Measurements from ENCODE around the gene TNNI3K. TPM values are rescaled to one million over a fixed set of nuclear protein-coding genes. Genes with fewer than 3 reads are reported as not detected.

Gene TNNI3K
- polyA plus RNA-seq, 1 donor: 1.1 TPM

GRCh38 chr1:74343216-74343615, 108.0 kb downstream of the TNNI3K start:
- no CpG with 5 or more reads among the region's 1 CpG for WGBS (ENCODE audit: insufficient coverage, low lambda C conversion rate)

GRCh38 chr1:74344387-74344786, 109.2 kb downstream of the TNNI3K start:
- H3K9me3 ChIP-seq (ENCODE audit: control insufficient read depth, low read depth, low read length): no peaks in the 10 kb centered on the region
- WGBS (ENCODE audit: insufficient coverage, low lambda C conversion rate): no CpG with 5 or more reads among the region's 1 CpG
- H3K4me1 ChIP-seq (ENCODE audit: control insufficient read depth, insufficient read depth, low read length): no peaks in the 10 kb centered on the region
- no peak for DNase-seq
- no peaks in the 10 kb centered on the region for H3K36me3 ChIP-seq (ENCODE audit: control insufficient read depth, insufficient read depth, low read length)
- H3K27ac ChIP-seq (ENCODE audit: low read length): no peak overlapping the region
- no peak overlapping the region for H3K4me3 ChIP-seq (ENCODE audit: low read length)
- H3K27me3 ChIP-seq (ENCODE audit: control insufficient read depth, insufficient read depth, low read length): no peaks in the 10 kb centered on the region

More at GRCh38 chr1:74343216-74343615, 108.0 kb downstream of the TNNI3K start:
- Histone ChIP-seq H3K4me3 (ENCODE audit: low read length) (no peak overlapping the region), H3K4me1 (ENCODE audit: control insufficient read depth, insufficient read depth, low read length) (no peaks in the 10 kb centered on the region), H3K9me3 (ENCODE audit: control insufficient read depth, low read depth, low read length) (no peaks in the 10 kb centered on the region), H3K36me3 (ENCODE audit: control insufficient read depth, insufficient read depth, low read length) (no peaks in the 10 kb centered on the region), H3K27me3 (ENCODE audit: control insufficient read depth, insufficient read depth, low read length) (no peaks in the 10 kb centered on the region), H3K27ac (ENCODE audit: low read length) (no peak overlapping the region)
- DNase-seq: peak; percentile 45 to 55

DNA sequence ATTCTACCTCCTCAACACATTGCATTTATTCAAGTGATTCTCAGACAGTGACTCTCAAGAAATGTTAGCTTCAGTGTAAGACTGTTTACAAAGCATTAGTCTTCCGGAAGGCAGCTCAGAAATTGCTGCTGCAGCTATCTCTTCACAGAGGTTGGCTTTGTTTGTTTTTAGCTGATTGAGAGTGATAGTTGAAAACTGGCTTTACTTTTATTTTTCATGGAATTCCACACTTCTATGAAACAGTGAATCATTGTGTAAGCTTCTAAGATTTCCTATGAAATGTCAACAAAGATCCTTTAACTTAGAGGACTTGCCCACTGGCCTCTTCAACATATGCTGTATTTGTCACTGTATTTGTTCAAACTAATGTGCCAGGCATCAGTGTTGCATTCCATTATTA, 121.3 kb downstream of the TNNI3K start:
- H3K36me3 ChIP-seq (ENCODE audit: control insufficient read depth, insufficient read depth, low read length): no peaks in the 10 kb centered on the region
- no peaks in the 10 kb centered on the region for H3K9me3 ChIP-seq (ENCODE audit: control insufficient read depth, low read depth, low read length)
- no peaks in the 10 kb centered on the region for H3K4me1 ChIP-seq (ENCODE audit: control insufficient read depth, insufficient read depth, low read length)
- DNase-seq: no peak
- H3K27me3 ChIP-seq (ENCODE audit: control insufficient read depth, insufficient read depth, low read length): no peaks in the 10 kb centered on the region
- H3K4me3 ChIP-seq (ENCODE audit: low read length): no peak overlapping the region
- no CpG with 5 or more reads among the region's 1 CpG for WGBS (ENCODE audit: insufficient coverage, low lambda C conversion rate)
- no peak overlapping the region for H3K27ac ChIP-seq (ENCODE audit: low read length)

- H3K4me1 ChIP-seq (ENCODE audit: control insufficient read depth, insufficient read depth, low read length): no peaks in the 10 kb centered on the region
- DNase-seq: no peak
- H3K27me3 ChIP-seq (ENCODE audit: control insufficient read depth, insufficient read depth, low read length): no peaks in the 10 kb centered on the region
- no peak overlapping the region for H3K4me3 ChIP-seq (ENCODE audit: low read length)
- H3K36me3 ChIP-seq (ENCODE audit: control insufficient read depth, insufficient read depth, low read length): no peaks in the 10 kb centered on the region
- no CpG with 5 or more reads among the region's 3 CpGs for WGBS (ENCODE audit: insufficient coverage, low lambda C conversion rate)
- H3K9me3 ChIP-seq (ENCODE audit: control insufficient read depth, low read depth, low read length): no peaks in the 10 kb centered on the region
- H3K27ac ChIP-seq (ENCODE audit: low read length): no peak overlapping the region
Observed at GRCh38 chr1:74357150-74357549, 122.0 kb downstream of the TNNI3K start.

DNA sequence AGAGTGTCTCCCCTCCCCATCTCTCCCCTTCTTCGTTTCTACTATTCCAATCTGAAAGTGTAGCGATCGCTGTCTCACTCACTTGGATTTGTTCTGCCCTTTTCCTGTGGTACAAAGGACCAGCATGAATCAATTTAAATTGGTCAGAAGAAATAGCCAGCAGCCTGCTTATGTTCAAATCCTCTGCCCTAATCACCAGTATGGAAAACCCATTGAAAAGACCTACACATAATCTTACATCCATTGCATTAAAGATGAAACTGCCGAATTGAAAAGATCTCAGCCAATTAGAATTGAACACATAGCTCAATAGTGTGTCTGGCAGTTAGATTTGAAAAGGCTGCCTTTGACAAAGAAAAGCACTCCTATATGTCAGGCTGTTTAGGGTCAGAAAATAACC, 122.6 kb downstream of the TNNI3K start:
- no peaks in the 10 kb centered on the region for H3K36me3 ChIP-seq (ENCODE audit: control insufficient read depth, insufficient read depth, low read length)
- 90% methylated on average over 3 of the region's 4 CpGs for WGBS (ENCODE audit: insufficient coverage, low lambda C conversion rate)
- H3K4me3 ChIP-seq (ENCODE audit: low read length): no peak overlapping the region
- DNase-seq: no peak
- no peaks in the 10 kb centered on the region for H3K27me3 ChIP-seq (ENCODE audit: control insufficient read depth, insufficient read depth, low read length)
- no peaks in the 10 kb centered on the region for H3K4me1 ChIP-seq (ENCODE audit: control insufficient read depth, insufficient read depth, low read length)
- no peaks in the 10 kb centered on the region for H3K9me3 ChIP-seq (ENCODE audit: control insufficient read depth, low read depth, low read length)
- H3K27ac ChIP-seq (ENCODE audit: low read length): no peak overlapping the region

DNA sequence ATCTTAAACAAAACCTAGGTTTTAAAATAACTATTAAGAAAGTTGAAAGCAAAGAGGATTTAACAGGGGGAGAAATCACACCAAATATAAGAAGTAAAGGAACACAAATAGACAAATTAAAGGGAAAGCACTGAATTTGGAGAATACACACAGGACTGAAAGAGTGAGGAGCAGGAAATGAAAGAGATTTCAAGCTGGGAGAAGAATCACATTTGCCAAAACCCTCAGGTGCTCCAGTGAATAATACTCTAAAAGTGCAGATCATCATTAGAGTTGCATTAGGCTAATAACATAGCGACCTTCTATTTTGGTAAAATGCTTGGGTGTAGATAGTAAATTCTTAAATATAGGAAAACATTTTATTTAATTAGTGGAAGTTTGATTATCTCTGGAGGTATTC, 127.5 kb downstream of the TNNI3K start:
- H3K9me3 ChIP-seq (ENCODE audit: control insufficient read depth, low read depth, low read length): no peaks in the 10 kb centered on the region
- H3K27ac ChIP-seq (ENCODE audit: low read length): no peak overlapping the region
- WGBS (ENCODE audit: insufficient coverage, low lambda C conversion rate): no CpG with 5 or more reads among the region's 1 CpG
- no peaks in the 10 kb centered on the region for H3K27me3 ChIP-seq (ENCODE audit: control insufficient read depth, insufficient read depth, low read length)
- no peak overlapping the region for H3K4me3 ChIP-seq (ENCODE audit: low read length)
- H3K36me3 ChIP-seq (ENCODE audit: control insufficient read depth, insufficient read depth, low read length): no peaks in the 10 kb centered on the region
- H3K4me1 ChIP-seq (ENCODE audit: control insufficient read depth, insufficient read depth, low read length): no peaks in the 10 kb centered on the region
- DNase-seq: no peak

GRCh38 chr1:74363220-74363619, 128.0 kb downstream of the TNNI3K start:
- no peak overlapping the region for H3K27ac ChIP-seq (ENCODE audit: low read length)
- H3K4me1 ChIP-seq (ENCODE audit: control insufficient read depth, insufficient read depth, low read length): no peaks in the 10 kb centered on the region
- no peaks in the 10 kb centered on the region for H3K27me3 ChIP-seq (ENCODE audit: control insufficient read depth, insufficient read depth, low read length)
- H3K36me3 ChIP-seq (ENCODE audit: control insufficient read depth, insufficient read depth, low read length): no peaks in the 10 kb centered on the region
- no peaks in the 10 kb centered on the region for H3K9me3 ChIP-seq (ENCODE audit: control insufficient read depth, low read depth, low read length)
- peak in 1 of 2 donors; percentile 5 for DNase-seq
- no CpG with 5 or more reads among the region's 2 CpGs for WGBS (ENCODE audit: insufficient coverage, low lambda C conversion rate)
- H3K4me3 ChIP-seq (ENCODE audit: low read length): no peak overlapping the region

DNA sequence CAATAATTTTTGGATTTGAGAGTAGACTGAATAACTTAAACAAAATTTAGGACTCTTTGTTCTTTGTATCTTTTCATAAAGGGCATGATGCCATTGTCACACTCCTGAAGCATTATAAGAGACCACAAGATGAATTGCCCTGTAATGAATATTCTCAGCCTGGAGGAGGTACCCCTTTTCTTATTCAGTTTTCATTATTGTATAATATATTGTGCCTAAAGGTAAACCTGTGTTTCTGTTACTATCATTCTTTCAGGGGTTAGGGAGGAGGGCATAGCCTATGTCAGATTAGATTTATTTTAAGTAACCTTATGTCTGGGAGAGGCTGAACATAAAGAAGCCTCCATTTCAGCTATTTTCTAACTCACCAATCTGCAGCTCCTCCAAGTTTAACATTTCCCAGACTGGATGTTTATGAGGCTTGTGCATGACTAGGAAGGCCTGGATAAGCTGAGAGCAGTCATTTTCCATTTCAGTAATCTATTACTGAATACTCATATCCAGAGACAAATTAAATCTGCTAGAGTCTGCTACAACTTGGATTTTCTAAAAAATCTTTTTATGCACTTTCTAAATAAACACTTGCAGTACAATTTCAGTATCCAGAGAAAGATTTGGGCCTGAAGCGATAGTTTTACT, 132.1 kb downstream of the TNNI3K start:
- no peaks in the 10 kb centered on the region for H3K4me1 ChIP-seq (ENCODE audit: control insufficient read depth, insufficient read depth, low read length)
- H3K4me3 ChIP-seq (ENCODE audit: low read length): no peak overlapping the region
- H3K27ac ChIP-seq (ENCODE audit: low read length): no peak overlapping the region
- H3K9me3 ChIP-seq (ENCODE audit: control insufficient read depth, low read depth, low read length): no peaks in the 10 kb centered on the region
- no peak for DNase-seq
- H3K27me3 ChIP-seq (ENCODE audit: control insufficient read depth, insufficient read depth, low read length): no peaks in the 10 kb centered on the region
- 100% methylated on average over 1 of the region's 1 CpG for WGBS (ENCODE audit: insufficient coverage, low lambda C conversion rate)
- H3K36me3 ChIP-seq (ENCODE audit: control insufficient read depth, insufficient read depth, low read length): no peaks in the 10 kb centered on the region

DNA sequence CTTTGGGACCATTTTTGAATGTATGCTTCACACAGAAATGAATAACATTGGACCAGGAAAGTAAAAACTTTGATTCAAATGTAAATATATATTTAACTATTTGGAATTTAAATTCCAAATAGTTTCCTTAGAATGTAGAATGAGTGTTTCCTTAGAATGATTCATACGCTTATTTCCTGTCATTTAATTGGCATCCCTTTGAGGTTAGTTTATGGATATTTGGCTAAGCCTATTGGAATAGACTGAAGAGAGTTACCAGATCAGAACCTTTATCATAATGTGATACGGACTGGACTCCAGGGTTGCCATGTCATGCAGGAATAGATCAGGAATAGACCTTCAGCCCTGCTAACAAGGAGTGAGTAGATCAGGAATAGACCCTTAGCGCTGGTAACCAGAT, 133.1 kb downstream of the TNNI3K start:
- DNase-seq: no peak
- Histone ChIP-seq H3K27me3 (ENCODE audit: control insufficient read depth, insufficient read depth, low read length) (no peaks in the 10 kb centered on the region), H3K9me3 (ENCODE audit: control insufficient read depth, low read depth, low read length) (no peaks in the 10 kb centered on the region), H3K36me3 (ENCODE audit: control insufficient read depth, insufficient read depth, low read length) (no peaks in the 10 kb centered on the region), H3K27ac (ENCODE audit: low read length) (no peak overlapping the region), H3K4me3 (ENCODE audit: low read length) (no peak overlapping the region), H3K4me1 (ENCODE audit: control insufficient read depth, insufficient read depth, low read length) (no peaks in the 10 kb centered on the region)
- 100% methylated on average over 1 of the region's 3 CpGs for WGBS (ENCODE audit: insufficient coverage, low lambda C conversion rate)

GRCh38 chr1:74375376-74375775, 140.2 kb downstream of the TNNI3K start:
- no peak for DNase-seq
- no peak overlapping the region for H3K27ac ChIP-seq (ENCODE audit: low read length)

GRCh38 chr1:74380252-74380651, 145.1 kb downstream of the TNNI3K start:
- no peak for DNase-seq
- H3K9me3 ChIP-seq (ENCODE audit: control insufficient read depth, low read depth, low read length): no peaks in the 10 kb centered on the region
- H3K27me3 ChIP-seq (ENCODE audit: control insufficient read depth, insufficient read depth, low read length): no peaks in the 10 kb centered on the region
- no peak overlapping the region for H3K4me3 ChIP-seq (ENCODE audit: low read length)
- no peaks in the 10 kb centered on the region for H3K36me3 ChIP-seq (ENCODE audit: control insufficient read depth, insufficient read depth, low read length)
- no peak overlapping the region for H3K27ac ChIP-seq (ENCODE audit: low read length)
- WGBS (ENCODE audit: insufficient coverage, low lambda C conversion rate): 100% methylated on average over 1 of the region's 9 CpGs
- H3K4me1 ChIP-seq (ENCODE audit: control insufficient read depth, insufficient read depth, low read length): no peaks in the 10 kb centered on the region

More at GRCh38 chr1:74375376-74375775, 140.2 kb downstream of the TNNI3K start:
- no peaks in the 10 kb centered on the region for H3K9me3 ChIP-seq (ENCODE audit: control insufficient read depth, low read depth, low read length)
- no peaks in the 10 kb centered on the region for H3K4me1 ChIP-seq (ENCODE audit: control insufficient read depth, insufficient read depth, low read length)
- no peaks in the 10 kb centered on the region for H3K27me3 ChIP-seq (ENCODE audit: control insufficient read depth, insufficient read depth, low read length)
- H3K36me3 ChIP-seq (ENCODE audit: control insufficient read depth, insufficient read depth, low read length): no peaks in the 10 kb centered on the region
- no peak overlapping the region for H3K4me3 ChIP-seq (ENCODE audit: low read length)
